ENCODE data around the gene NPHS1.
A peak's percentile ranks its signal among the peaks of the same experiment; 100 is the strongest.
"Not testable (repeated sequence)": the region's sequence is repeated elsewhere in the genome, so short reads cannot be mapped to it uniquely, and the experiment has no call there.

Gene NPHS1

DNA sequence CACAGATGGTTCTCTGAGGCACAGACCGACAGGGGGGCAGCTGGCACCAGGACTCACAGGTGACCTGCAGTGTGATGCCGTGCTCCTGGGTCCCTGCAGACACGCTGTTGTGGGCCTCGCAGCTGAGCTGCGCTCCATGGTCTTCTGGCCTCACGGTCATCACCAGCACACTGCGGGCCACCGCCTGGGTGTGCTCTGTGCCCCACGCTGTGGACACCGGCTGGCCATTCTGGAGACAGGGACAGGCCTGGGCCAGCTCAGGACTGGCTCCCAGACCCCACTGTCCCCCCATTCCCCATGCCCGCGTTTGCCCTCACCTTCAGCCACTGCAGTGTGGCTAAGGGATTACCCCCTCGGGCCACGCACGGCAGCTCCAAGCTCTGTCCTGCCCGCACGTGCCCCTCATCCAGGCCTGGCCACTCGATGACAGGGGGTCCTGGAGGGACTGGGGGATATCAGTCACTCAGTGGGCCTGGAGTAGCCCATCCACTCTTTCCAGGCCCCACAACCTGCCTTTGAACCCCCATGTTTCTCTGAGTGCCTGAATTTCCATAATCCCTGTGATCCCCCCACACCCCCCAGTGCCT lies 3.3 kb downstream of the NPHS1 start:
- no peak overlapping the region for H3K27ac Mint-ChIP-seq
- ATAC-seq (ENCODE audit: low read depth) (no peak), DNase-seq (ENCODE audit: low spot score in 2 of 2) (no peak)
- H3K27me3 Mint-ChIP-seq: peaks cover 33% of the 10 kb centered on the region
- H3K36me3 Mint-ChIP-seq: peaks cover 3% of the 10 kb centered on the region
- H3K9me3 Mint-ChIP-seq: peaks cover 4% of the 10 kb centered on the region
- peaks cover 10% of the 10 kb centered on the region for H3K4me1 Mint-ChIP-seq
- H3K4me3 Mint-ChIP-seq: no peak overlapping the region

DNA sequence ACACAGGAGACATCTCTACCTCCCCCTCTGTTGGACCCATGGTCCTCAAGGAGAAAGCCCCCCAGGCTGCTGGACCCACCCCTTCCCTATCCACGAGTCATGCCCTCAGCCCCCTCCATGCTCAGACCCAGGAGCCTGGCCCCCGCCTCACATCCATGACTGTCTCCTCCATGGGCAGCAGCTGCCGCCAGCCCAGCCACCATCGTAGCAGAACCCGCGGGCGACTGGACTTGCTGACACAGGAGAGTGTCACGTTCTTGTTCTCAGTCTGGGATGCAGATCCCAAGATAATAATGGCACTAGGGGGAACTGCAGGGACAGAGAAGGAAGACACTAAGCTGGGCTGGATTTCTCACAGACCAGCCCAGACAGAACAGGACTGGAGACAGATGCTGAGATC lies 3.8 kb downstream of the NPHS1 start:
- no peak overlapping the region for H3K27ac Mint-ChIP-seq
- peaks cover 4% of the 10 kb centered on the region for H3K9me3 Mint-ChIP-seq
- H3K4me1 Mint-ChIP-seq: peaks cover 10% of the 10 kb centered on the region
- peaks cover 3% of the 10 kb centered on the region for H3K36me3 Mint-ChIP-seq
- ATAC-seq (ENCODE audit: low read depth): no peak
- H3K4me3 Mint-ChIP-seq: no peak overlapping the region
- DNase-seq (ENCODE audit: low spot score in 2 of 2): no peak
- H3K27me3 Mint-ChIP-seq: peaks cover 35% of the 10 kb centered on the region

DNA sequence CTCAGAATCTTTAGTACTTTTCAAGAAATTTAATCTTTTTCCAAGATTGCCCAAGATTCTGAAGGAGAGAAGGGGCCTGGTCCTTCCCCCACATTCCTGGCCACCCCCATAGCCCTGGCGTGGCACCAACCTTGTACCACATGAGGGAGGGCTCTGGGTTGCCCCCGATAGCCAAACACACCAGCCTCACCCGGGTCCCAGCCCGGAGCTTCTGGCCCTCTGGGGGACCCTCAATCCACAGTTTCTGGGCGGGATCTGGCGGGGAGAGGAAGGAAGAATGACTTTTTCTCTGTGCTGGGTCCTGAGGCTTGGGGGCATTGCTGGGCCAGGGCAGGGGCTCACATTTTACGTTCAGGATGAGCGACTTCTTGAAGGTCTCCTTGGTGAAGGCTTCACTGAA lies 4.4 kb downstream of the NPHS1 start:
- peaks cover 6% of the 10 kb centered on the region for H3K36me3 Mint-ChIP-seq
- peaks cover 6% of the 10 kb centered on the region for H3K9me3 Mint-ChIP-seq
- ATAC-seq (ENCODE audit: low read depth) (no peak), DNase-seq (ENCODE audit: low spot score in 2 of 2) (no peak)
- H3K4me3 Mint-ChIP-seq: no peak overlapping the region
- no peak overlapping the region for H3K27ac Mint-ChIP-seq
- H3K4me1 Mint-ChIP-seq: peaks cover 10% of the 10 kb centered on the region
- peaks cover 38% of the 10 kb centered on the region for H3K27me3 Mint-ChIP-seq

DNA sequence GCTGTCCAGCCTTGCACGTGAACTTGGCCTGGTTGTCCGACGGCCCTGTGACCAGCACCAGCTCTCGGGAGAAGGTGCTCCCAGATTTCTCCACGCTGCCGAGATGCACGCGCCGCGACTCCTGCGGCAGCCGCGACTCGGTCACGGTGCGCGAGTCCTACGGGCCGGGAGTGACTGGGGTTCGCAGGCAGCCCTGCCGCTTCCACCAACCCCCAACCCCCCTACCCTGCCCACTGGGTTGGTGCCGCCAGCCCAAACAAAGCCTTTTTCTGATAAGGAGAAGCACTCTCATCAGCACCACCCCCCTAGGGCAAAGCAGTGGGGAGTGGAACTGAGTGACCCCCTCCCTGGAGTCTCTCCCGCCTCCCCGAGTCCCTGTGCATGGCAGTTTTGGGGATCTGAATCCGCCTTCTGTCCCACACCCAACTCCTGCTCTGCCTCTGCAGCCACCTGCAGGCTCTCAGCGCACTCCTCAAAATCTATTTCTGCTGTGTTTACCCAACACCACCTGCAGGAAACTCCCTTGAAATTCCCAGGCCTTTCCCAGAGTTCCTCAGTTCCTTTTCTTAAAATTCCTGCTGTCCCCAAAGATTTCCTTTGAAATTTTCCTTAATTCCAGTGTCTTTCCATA lies 6.2 kb downstream of the NPHS1 start:
- Mint-ChIP-seq H3K27me3 (peaks cover 42% of the 10 kb centered on the region), H3K9me3 (peaks cover 11% of the 10 kb centered on the region), H3K4me1 (peaks cover 10% of the 10 kb centered on the region), H3K4me3 (peak overlapping the region; percentile 30), H3K27ac (no peak overlapping the region), H3K36me3 (peaks cover 10% of the 10 kb centered on the region)
- ATAC-seq (ENCODE audit: low read depth) (peak; percentile 58), DNase-seq (ENCODE audit: low spot score in 2 of 2) (no peak)

DNA sequence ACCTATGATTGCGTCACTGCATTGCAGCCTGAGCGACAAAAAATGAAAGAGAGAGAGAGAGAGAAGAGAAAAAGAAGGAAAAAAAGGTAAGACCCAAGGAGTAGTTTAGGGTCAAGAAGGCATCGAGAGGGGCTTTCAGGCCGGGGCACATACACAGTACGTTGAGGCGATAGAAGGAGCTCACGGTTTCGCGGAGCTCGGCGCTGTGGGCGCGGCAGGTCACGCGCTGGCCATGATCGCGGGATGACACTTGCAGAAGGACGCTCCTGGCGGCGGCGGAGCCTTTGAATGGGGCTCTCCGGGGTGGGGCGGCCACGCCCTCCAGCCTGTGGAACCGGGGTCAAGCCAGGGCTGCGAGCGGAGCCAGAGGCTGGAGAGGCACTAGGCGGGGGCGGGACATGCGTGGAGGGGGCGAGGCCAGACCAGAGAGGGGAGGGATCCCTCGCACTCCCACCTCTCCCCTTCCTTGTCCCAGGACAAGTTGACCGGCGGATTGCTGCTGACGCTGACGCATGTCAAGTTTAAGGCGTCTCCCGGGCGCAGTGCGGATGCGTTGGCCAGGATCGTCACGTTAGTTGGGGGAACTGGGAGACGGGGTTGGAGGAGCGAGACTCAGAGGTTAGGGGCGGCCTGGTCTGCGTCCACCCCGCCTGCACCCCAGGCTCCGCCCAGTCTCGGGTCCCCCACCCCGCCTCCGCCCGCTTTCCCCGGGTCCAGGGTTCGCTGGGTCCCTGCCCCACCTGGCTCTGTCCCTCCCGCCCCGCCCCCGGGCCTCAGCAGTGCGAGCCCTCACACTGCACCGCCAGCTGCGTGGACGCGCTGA lies 6.9 kb downstream of the NPHS1 start:
- DNase-seq (ENCODE audit: low spot score in 2 of 2) (no peak), ATAC-seq (ENCODE audit: low read depth) (peak; percentile 42)
- no peak overlapping the region for H3K27ac Mint-ChIP-seq
- H3K9me3 Mint-ChIP-seq: peaks cover 11% of the 10 kb centered on the region
- H3K36me3 Mint-ChIP-seq: peaks cover 10% of the 10 kb centered on the region
- H3K4me3 Mint-ChIP-seq: peak overlapping the region; percentile 45
- peaks cover 37% of the 10 kb centered on the region for H3K27me3 Mint-ChIP-seq
- peaks cover 10% of the 10 kb centered on the region for H3K4me1 Mint-ChIP-seq

DNA sequence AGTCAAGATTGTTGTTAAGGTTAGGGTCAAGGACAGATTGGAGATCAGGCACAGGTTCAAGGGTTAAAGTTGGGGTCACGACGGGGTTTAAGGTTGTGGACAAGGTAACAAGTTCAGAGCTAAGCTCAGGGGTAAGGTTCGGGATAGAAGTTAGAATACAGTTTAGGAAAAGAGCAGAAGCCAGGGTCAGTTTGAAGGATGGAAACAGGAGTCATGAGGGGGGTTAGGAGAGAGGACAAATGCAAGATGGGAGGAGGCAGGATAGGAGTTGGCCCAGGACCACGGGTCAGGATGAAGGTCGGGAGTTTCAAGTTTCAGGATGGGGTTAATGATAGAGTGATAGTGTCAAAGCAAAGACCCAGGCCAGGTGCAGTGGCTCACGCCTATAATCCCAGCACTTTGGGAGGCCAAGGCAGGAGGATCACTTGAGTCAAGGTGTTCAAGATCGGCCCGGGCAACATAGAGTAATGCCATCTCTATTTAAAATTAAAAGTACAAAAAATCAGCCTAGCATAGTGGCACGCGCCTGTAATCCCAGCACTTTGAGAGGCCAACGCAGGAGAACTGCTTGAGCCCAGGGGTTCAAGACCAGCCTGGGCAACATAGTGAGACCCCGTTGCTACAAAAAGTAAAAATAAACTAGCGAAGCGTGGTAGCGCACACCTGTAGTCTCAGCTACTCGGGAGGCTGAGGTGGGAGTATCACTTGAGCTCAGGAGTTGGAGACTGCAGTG lies 7.7 kb downstream of the NPHS1 start:
- H3K9me3 Mint-ChIP-seq: peaks cover 11% of the 10 kb centered on the region
- H3K27ac Mint-ChIP-seq: no peak overlapping the region
- DNase-seq (ENCODE audit: low spot score in 2 of 2): no peak
- H3K4me1 Mint-ChIP-seq: peaks cover 10% of the 10 kb centered on the region
- ATAC-seq (ENCODE audit: low read depth): no peak
- peak overlapping the region; percentile 17 for H3K4me3 Mint-ChIP-seq
- peaks cover 37% of the 10 kb centered on the region for H3K27me3 Mint-ChIP-seq
- H3K36me3 Mint-ChIP-seq: peaks cover 10% of the 10 kb centered on the region

DNA sequence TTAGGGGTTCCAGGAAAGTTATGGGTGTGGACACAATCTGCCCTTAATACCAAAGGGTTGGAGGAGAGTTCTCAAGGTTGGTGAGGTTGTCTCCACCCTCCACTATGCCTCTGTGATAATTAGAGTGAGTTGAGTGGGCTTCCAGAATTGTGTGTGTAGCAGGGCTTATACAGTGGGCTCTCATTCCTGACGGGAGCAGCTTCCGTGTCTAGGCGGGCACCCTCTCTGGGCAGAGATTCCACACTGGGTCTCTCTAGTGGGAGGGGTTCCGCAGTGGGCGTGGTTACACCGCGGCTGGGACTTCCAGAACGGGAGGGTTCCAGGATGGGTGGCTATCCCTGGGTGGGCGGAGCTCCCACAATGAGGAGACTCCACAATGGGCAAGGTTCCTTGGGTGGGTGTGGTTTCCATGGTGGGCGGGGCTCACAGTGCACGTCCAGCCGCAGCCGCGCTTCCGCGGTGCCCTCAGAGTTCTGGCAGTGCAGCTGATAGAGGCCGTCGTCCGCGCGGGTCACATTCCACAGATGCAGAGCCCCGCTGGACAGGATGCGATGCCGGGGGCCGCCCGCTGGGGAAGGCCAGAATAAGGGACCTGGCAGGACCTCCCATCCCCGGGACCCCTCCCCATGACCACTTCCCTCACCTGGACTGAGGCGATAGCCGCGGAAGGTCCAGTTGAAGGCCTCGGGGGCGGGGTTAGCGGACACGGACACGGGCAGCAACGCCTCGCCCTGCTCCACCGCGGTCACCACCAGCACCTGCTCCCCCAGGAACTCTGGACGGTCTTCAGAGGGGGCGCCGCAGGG lies 8.4 kb downstream of the NPHS1 start:
- peaks cover 10% of the 10 kb centered on the region for H3K36me3 Mint-ChIP-seq
- H3K27ac Mint-ChIP-seq: no peak overlapping the region
- ATAC-seq (ENCODE audit: low read depth) (no peak), DNase-seq (ENCODE audit: low spot score in 2 of 2) (no peak)
- peaks cover 35% of the 10 kb centered on the region for H3K27me3 Mint-ChIP-seq
- peaks cover 11% of the 10 kb centered on the region for H3K9me3 Mint-ChIP-seq
- H3K4me1 Mint-ChIP-seq: peaks cover 10% of the 10 kb centered on the region
- H3K4me3 Mint-ChIP-seq: no peak overlapping the region

DNA sequence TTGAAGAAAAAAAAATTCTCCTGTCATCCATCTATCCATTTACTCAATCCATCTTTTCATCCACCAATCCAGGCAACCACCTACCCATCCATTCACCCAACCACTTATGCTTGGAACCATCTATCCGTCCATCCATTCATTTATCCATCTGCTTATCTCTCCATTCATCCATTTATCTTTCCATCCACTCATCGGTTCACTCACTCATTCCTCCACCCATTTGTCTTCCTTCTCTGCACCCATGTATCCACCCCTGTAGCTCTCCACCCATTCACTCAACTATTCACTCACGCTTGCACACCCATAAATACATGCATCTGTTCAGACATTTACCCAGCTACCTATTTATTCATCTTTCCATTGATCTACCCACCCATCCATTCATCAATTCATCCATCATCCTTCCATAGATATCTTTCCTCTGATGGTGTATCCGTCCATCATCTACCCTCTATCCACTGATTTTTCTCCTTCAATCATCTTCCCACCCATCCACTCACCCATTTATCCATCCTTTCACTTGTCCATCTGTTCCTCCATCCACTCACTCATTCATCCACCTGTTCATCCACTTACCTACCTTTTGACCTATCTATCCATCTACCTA lies 9.5 kb downstream of the NPHS1 start:
- H3K27me3 Mint-ChIP-seq: peaks cover 32% of the 10 kb centered on the region
- no peak overlapping the region for H3K4me3 Mint-ChIP-seq
- ATAC-seq (ENCODE audit: low read depth) (no peak), DNase-seq (ENCODE audit: low spot score in 2 of 2) (no peak)
- no peak overlapping the region for H3K27ac Mint-ChIP-seq
- H3K9me3 Mint-ChIP-seq: peaks cover 11% of the 10 kb centered on the region
- H3K36me3 Mint-ChIP-seq: peaks cover 10% of the 10 kb centered on the region
- peaks cover 10% of the 10 kb centered on the region for H3K4me1 Mint-ChIP-seq

DNA sequence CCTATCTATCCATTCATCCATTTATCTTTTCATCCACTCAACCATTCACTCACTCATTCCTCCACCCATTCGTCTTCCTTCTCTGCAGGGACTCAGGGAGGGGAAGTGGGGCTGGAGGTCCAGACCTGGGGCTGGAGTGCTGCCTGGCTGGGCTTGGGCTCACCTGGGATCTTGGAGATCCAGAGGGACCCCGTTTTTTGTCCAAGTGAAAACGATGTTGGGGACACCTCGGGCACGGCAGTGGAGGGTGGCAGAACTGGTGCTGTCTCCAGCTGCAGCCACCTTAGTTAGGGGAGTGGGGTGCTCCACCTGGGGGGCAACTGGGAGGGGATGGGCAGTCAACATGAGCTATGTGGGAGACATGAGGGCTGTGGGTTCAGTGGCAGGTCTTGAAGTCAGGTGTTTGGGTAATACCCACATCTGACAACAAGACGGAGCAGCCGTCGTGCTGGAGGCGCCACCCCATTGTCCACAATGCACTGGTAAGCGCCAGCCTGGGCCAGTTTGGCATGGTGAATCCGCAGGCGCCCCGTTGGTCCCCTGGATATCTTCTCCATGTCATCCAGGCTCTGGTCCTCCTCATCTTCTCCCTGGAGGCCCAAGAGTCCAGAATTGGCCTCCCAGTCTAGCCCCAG lies 10.2 kb downstream of the NPHS1 start:
- H3K4me1 Mint-ChIP-seq: peaks cover 10% of the 10 kb centered on the region
- H3K4me3 Mint-ChIP-seq: no peak overlapping the region
- DNase-seq (ENCODE audit: low spot score in 2 of 2): no peak
- peaks cover 10% of the 10 kb centered on the region for H3K36me3 Mint-ChIP-seq
- H3K9me3 Mint-ChIP-seq: peaks cover 11% of the 10 kb centered on the region
- H3K27ac Mint-ChIP-seq: no peak overlapping the region
- ATAC-seq (ENCODE audit: low read depth): no peak
- peaks cover 34% of the 10 kb centered on the region for H3K27me3 Mint-ChIP-seq

DNA sequence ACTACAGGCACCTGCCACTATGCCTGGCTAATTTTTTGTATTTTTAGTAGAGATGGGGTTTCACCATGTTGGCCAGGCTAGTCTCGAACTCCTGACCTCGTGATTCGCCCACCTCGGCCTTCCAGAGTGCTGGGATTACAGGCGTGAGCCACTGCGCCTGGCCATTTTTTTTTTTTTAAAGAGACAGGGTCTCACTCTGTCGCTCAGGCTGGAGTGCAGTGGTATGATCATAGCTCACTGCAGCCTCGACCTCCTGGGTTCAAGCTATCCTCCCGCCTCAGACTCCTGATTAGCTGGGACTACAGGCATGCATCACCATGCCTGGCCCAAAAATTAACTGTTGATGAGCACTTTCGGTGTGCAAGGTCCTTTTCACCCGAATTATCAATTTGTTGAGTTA lies 16.2 kb downstream of the NPHS1 start:
- H3K4me1 Mint-ChIP-seq; H3K9me3 Mint-ChIP-seq; H3K4me3 Mint-ChIP-seq; ATAC-seq (ENCODE audit: low read depth); H3K36me3 Mint-ChIP-seq; DNase-seq (ENCODE audit: low spot score in 2 of 2); H3K27ac Mint-ChIP-seq: not testable (repeated sequence)
- H3K27me3 Mint-ChIP-seq: peaks cover 16% of the 10 kb centered on the region

DNA sequence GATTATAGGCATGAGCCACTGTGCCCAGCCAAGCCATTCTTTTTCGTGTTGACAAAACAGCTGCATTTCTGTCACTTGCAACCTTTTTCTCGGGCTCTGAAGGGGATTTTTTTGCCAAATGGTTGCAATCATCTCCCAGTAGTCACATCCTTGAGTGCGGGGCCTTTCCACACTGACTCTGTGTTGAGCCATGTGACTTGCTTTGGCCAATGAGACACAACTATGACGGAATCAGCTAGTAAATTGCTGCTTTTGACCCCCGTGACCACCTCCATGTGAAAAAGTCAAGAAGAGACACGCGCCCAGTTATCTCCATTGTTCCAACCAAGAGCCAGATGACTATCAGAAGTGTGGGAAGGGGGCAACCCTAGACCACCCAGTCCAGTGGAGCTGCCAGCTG lies 18.3 kb downstream of the NPHS1 start:
- no peak for DNase-seq (ENCODE audit: low spot score in 2 of 2)
- Mint-ChIP-seq H3K4me3 (no peak overlapping the region), H3K27ac (no peak overlapping the region), H3K9me3 (no peaks in the 10 kb centered on the region), H3K4me1 (no peaks in the 10 kb centered on the region), H3K27me3 (peaks cover 17% of the 10 kb centered on the region), H3K36me3 (no peaks in the 10 kb centered on the region)
- no peak for ATAC-seq (ENCODE audit: low read depth)

DNA sequence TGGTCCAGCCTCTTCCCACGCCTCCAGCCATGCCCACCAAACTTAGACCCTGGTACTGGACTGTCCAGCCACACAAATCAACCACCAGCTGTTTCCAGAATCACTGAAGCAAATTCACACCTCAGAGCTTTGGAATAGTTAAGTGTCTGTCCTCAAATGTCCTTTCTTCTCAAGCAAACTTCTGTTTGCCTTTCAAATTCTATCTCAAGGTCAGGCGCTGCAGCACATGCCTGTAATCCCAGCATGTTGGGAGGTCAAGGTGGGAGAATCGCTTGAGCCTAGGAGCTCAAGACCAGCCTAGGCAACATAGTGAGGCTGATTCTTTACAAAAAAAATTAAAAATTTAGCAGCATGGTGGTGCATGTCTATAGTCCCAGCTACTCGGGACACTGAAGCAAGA lies 20.2 kb downstream of the NPHS1 start:
- Mint-ChIP-seq H3K4me1 (no peaks in the 10 kb centered on the region), H3K27me3 (peaks cover 21% of the 10 kb centered on the region), H3K36me3 (no peaks in the 10 kb centered on the region), H3K27ac (no peak overlapping the region), H3K4me3 (no peak overlapping the region), H3K9me3 (no peaks in the 10 kb centered on the region)
- no peak for ATAC-seq (ENCODE audit: low read depth)
- DNase-seq (ENCODE audit: low spot score in 2 of 2): no peak

DNA sequence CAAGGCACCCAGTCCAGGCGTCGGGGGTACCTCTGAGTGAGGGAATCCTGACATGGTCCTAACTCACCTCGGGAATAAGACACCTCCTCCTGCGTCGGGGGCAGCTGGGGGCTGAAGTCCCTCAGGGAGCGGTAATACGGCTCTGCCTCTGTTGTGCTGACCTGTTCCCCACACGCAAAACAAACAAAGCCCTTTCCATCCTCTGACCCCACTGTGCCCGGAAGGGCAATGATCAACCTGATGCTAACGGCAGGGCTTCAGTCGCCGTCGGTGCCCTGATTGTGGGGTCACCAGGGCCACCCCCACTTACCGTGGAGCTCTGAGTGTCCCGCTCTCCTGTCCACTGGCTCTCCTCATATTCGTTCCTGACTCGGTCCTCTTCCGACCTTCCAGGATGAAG lies 21.3 kb downstream of the NPHS1 start:
- DNase-seq (ENCODE audit: low spot score in 2 of 2) (no peak), ATAC-seq (ENCODE audit: low read depth) (no peak)
- Mint-ChIP-seq H3K27ac (no peak overlapping the region), H3K9me3 (no peaks in the 10 kb centered on the region), H3K27me3 (peaks cover 21% of the 10 kb centered on the region), H3K4me1 (no peaks in the 10 kb centered on the region), H3K36me3 (no peaks in the 10 kb centered on the region), H3K4me3 (no peak overlapping the region)
